ENCODE measurements around the gene CLEC14A. TPM values are rescaled to one million over a fixed set of nuclear protein-coding genes. Genes with fewer than 3 reads are reported as not detected.

CLEC14A gene
- total RNA-seq, 1 donor from 2014 or later = 35.6 TPM

DNA sequence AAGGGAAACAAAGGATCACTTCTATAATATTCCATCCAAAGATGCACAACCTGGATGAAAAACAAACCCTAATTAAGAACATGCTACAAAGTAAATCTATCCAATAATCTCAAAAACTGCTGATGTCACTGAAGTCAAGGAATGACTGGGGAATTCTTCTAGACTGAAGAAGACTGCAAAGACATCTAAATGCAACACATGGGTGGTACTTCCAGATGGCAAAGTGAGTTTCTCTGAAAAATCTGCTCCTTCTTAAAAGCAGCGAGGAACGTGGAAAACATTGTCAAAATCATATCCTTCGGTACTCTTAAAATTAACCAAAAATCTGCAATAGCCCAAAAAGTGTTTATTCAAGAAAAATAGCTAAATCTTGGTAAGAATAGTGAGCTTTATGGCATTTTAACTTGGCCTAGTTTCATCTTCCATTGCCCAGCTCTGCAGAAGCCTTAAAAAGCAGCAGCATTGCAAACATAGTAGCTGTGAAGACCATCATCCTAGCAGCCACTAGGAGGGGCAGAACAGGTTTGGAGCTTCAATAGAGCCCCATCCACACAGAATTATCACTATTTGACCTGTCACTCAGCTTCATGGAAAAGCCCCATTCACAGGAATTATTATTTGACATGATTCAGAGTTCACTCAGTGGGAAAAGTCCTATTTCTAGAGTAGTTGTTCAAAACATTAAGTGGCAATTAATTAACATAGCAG, 7.4 kb downstream of the CLEC14A start:
- DNase-seq (ENCODE audit: low spot score) = no peak

DNA sequence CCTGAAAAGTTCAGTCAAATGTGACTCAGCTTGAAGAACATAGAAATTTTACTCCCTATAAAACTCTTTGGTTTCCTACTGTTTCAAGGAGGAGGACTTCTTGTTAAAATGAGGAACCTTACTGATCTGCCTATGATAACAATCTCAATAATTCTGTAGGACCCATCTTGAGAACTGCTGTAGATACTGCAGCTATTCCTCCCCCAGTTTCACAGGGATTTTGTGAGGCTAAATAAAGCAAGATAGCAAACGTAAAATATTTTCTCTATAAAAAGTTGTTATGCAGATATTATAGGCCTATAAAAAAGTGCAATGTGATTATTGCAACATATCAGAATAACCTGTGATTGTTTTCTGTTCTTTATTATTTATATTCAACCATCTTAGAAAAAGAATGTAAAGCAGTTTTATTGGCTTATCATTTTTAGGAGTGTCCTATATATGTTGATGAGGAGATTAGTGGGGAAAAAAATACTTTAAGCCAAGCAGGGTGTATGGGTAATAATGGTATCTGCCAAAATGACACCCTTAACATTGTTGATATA, 12.1 kb downstream of the CLEC14A start:
- DNase-seq (ENCODE audit: low spot score) = no peak

DNA sequence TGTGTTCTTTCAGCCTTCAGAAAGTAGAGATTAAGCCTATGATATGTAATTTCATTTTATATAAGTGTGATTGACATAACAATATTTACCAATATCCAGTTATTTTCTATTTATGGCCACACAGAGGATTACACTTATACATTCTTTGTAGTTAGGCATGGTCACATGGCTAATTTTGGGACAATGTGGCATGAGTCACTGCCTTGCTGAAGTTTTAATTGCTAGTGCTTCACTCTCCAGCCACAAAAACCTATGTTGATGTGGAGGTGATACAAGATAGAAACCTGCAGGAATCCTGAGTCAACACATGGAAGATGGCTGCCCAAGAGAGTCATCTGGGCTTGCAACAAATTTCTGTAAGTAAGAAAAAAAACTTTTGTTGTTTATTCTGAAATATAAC, 17.0 kb downstream of the CLEC14A start:
- no peak for DNase-seq (ENCODE audit: low spot score)

DNA sequence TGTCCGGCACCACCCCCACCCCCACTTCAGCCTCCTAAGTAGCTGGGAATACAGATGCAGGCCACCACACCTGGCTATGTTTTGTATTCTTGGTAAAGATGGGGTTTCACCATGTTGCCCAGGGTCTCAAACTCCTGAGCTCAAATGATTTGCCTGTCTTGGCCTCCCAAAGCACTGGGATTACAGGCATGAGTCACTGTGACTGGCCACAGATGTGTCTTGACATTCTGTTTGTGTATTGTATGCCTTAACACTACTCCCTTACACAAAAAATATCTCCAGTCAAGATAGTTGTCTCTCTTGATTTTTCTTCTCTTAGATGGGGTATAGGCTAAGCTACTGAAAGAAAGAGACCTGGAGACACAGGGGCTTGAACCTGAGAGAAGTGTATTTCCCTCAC, 17.6 kb downstream of the CLEC14A start:
- no peak for DNase-seq (ENCODE audit: low spot score)

DNA sequence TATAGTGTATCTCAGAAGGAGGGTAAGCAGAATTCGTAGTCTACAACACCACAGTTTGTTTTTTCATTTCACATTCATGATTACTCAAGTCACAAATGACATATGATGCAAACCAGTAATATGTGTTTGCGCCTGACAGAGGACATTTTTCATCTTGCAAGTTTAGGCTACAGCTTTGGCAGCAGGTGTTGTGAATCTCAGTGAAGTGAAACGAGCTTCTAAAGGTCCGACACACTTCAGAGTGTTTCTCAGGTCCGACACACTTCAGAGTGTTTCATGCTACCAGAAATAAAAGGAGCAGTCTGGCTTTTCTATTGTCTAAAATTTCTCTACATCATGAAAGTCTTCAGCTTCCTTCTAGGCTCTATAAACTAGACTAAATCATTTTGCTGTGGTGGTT, 22.7 kb downstream of the CLEC14A start:
- no peak for DNase-seq (ENCODE audit: low spot score)

DNA sequence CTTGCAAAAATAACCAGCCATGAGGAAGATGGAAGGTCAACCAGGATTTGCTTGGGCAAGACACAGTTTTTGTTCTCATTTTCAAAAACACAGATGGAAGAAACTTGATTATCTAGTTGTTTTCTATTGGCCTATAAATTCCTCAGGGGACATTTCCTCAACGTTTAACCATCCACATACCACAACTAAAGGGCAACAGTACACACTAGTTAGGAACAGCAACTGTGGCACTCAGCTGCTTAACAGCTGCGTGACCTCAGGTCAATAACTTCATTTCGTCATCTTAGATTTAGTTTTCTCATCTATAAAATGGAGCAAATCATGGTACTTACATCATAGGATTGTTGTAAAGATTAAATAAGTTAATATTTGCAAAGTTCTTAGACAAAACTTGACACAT, 29.5 kb downstream of the CLEC14A start:
- DNase-seq (ENCODE audit: low spot score) = no peak

DNA sequence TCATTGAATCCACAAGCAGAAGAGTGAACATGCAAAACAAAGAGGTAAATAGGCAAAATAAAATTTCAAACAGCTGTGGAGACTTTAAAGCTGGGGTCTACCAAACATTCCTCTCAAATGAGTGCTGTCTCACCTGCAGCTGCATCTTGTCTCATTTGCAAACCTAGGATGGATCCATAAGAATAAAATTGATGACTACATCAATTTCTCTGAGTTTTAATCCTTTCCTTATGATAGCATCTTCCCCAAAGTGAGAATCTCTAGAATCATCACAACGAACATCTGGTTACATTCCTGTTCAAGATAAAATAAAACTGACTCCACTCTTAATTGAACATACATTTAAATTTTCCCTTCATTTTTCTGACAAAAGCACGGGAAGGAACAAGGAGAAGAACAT, 29.9 kb downstream of the CLEC14A start:
- no peak for DNase-seq (ENCODE audit: low spot score)

DNA sequence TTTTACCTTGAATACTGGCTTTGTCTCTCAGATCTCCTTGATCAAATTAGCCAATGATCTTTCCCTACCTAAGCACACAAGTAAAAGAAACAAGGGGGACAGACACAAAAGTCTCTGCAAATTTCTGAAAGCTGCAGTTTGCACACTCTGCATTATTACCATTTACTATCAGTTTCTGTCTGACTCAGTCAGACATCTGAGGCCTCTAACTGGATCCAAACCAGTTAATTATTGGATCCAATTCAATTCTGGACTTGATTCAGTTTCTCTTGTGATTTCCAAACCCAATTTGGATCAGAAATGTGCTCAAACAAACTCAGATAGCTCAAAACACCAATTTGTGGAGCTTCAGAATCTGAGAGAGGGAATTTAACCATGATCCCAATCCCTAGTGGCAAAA, 31.6 kb downstream of the CLEC14A start:
- no peak for DNase-seq (ENCODE audit: low spot score)

DNA sequence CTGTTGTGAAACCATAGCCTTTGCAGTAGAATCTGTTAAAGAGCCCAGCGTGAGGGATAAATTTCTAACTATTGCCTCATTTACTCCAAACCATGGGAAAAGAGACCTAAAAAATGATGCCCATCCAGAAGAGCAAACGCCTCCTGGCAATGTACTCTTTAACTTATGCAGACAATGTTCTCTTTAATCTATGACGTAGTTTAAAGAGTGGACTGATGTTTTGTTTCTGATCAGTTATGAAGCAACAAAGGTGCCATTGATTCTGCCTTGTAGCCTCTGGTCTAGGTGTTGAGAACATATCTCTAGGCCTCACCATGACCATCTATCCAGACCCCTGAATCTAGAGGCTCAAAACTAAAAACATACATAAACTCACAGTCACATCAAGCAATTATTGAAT, 34.8 kb downstream of the CLEC14A start:
- DNase-seq (ENCODE audit: low spot score) = no peak

DNA sequence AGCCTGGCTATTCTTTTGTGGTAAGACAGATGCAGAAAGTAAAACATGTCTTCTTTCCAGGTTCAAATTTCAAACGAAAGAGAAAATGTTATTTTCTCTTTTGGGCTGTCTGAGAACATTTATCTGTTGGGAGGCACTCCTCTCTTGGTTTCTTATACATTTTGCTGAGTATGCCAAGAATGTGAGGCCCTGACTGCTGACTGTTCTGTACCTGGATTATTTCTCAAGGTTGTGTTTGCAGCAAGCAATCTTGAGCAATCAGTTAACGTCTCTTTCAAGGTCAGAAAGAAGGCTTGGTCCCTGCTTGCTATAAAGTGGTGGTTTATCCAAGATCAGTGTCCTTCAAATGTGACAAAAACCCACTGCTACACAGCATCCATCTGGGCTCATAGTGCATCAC, 38.3 kb downstream of the CLEC14A start:
- no peak for DNase-seq (ENCODE audit: low spot score)

DNA sequence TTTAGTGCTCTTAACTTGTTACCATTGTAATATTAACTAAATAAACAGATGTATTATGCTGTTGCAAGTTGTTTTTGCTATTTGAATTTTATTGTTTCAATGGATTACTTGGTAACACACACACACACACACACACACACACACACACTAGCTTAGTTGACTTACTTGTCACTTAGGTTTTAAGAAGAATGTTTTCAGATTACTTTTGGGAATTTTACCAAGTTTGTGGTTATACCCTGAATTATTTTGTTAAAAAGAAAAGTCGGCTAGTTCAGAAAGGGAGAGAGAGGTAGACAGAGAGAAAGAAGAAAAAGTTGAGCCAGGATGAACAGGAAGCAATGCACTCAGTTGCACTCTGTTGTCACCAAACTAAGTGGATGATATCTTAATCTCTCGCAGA, 42.9 kb downstream of the CLEC14A start:
- DNase-seq (ENCODE audit: low spot score) = no peak

DNA sequence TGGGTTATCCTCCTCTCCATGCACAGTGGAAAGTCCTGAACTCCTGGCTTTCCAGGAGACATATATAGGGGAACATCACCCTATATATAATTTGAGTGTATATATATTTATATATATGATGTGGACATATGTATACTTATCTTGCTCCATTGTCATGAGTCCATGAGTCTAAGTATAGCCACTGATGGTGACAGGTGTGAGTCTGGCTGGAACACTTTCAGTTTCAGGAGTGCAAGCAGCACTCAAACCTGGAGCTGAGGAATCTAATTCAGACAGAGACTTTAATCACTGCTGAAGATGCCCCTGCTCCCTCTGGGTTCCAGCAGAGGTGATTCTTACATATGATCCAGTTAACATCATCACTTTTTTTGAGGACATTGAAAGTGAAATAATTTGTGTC, 43.8 kb downstream of the CLEC14A start:
- DNase-seq (ENCODE audit: low spot score) = no peak

DNA sequence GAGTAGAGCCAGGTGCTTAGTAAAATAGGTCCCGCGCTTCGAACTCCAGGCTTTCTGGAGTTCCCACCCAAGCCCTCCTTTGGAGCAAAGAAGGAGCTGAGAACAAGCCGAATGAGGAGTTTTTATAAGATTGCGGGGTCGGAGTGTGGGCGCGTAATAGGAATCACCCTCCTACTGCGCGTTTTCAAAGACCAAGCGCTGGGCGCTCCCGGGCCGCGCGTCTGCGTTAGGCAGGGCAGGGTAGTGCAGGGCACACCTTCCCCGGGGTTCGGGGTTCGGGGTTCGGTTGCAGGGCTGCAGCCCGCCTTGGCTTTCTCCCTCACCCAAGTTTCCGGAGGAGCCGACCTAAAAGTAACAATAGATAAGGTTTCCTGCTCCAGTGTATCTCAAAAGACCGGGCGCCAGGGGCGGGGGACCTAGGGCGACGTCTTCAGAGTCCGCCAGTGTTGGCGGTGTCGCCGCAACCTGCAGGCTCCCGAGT, 44.6 kb downstream of the CLEC14A start:
- DNase-seq (ENCODE audit: low spot score) = no peak

DNA sequence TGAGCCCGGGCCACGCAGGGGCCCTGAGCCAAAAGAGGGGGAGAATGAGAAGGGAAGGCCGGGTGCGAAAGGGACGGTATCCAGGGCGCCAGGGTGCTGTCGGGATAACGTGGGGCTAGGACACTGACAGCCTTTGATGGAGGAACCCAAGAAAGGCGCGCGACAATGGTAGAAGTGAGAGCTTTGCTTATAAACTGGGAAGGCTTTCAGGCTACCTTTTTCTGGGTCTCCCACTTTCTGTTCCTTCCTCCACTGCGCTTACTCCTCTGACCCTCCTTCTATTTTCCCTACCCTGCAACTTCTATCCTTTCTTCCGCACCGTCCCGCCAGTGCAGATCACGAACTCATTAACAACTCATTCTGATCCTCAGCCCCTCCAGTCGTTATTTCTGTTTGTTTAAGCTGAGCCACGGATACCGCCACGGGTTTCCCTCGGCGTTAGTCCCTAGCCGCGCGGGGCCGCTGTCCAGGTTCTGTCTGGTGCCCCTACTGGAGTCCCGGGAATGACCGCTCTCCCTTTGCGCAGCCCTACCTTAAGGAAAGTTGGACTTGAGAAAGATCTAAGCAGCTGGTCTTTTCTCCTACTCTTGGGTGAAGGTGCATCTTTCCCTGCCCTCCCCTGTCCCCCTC, 45.2 kb downstream of the CLEC14A start:
- no peak for DNase-seq (ENCODE audit: low spot score)

DNA sequence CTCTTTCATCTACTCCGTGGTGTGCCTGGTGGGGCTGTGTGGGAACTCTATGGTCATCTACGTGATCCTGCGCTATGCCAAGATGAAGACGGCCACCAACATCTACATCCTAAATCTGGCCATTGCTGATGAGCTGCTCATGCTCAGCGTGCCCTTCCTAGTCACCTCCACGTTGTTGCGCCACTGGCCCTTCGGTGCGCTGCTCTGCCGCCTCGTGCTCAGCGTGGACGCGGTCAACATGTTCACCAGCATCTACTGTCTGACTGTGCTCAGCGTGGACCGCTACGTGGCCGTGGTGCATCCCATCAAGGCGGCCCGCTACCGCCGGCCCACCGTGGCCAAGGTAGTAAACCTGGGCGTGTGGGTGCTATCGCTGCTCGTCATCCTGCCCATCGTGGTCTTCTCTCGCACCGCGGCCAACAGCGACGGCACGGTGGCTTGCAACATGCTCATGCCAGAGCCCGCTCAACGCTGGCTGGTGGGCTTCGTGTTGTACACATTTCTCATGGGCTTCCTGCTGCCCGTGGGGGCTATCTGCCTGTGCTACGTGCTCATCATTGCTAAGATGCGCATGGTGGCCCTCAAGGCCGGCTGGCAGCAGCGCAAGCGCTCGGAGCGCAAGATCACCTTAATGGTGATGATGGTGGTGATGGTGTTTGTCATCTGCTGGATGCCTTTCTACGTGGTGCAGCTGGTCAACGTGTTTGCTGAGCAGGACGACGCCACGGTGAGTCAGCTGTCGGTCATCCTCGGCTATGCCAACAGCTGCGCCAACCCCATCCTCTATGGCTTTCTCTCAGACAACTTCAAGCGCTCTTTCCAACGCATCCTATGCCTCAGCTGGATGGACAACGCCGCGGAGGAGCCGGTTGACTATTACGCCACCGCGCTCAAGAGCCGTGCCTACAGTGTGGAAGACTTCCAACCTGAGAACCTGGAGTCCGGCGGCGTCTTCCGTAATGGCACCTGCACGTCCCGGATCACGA, 46.0 kb downstream of the CLEC14A start:
- no peak for DNase-seq (ENCODE audit: low spot score)

DNA sequence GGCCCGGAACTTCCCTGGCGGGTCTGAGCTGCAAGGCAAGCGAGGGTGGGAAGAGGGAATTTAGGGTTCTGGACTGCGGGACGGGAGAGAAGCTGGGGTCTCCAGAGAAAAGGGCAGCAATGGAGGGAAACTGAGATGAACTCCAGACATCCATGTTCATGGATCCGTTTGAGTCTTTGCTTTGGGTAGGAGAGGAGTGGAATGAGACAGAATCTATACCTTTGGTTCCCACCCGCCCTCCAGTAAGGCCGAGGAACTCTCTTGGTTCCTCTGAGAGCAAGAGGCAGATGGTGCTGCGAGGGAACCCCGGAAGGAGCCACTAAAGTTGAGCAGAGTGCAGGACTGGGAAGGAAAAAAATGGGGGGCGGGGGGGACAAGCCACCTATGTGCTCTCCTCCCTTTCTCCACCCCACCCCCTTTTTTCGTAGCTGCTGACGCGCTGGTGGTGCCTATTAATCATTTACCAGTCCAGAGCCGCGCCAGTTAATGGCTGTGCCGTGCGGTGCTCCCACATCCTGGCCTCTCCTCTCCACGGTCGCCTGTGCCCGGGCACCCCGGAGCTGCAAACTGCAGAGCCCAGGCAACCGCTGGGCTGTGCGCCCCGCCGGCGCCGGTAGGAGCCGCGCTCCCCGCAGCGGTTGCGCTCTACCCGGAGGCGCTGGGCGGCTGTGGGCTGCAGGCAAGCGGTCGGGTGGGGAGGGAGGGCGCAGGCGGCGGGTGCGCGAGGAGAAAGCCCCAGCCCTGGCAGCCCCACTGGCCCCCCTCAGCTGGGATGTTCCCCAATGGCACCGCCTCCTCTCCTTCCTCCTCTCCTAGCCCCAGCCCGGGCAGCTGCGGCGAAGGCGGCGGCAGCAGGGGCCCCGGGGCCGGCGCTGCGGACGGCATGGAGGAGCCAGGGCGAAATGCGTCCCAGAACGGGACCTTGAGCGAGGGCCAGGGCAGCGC, 47.0 kb downstream of the CLEC14A start:
- no peak for DNase-seq (ENCODE audit: low spot score)

DNA sequence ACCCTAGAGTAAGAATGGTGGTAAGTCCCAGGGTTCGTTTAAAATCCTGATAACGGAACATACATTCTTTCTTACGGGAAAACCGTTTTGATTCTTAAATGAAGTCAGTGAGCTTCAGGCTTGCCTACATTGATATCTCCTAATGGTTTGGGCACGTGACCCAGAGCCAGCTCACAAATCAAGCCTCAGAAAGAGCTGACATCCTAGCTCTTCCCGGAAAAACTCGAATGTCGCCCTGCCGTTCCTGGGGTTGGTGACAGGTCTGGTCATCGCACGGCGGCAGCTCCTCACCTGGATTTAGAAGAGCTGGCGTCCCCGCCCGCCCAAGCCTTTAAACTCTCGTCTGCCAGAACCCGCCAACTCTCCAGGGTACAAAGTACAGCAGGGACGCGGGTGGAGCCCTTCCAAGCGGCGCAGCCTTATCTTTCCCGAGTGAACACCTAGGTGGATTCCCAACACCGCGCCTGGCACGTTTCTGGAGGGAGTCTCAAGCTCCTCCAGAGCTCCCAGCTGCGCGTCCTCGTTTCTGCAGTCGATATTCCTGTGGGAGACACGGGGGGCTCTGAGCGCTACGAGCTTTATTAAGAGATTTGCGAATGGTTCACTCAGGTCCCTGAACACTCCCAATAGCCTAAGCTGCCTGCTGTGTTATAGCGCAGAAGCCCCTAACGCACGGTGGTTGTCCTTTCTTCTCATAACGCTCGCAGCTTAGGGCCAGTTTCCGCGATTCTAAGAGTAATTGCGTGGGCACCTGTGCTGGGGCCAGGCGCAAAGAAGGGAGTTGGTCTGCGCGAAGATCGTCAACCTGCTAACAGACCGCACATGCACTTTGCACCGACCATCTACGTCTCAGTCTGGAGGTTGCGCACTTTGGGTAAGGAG, 47.9 kb downstream of the CLEC14A start, which contains the start of gene SSTR1:
SSTR1 (plus strand) TSS at position 169 of the 882 bp plus-strand sequence. CDS start 1,486 bp downstream, outside the sequence.
- DNase-seq (ENCODE audit: low spot score) = no peak

DNA sequence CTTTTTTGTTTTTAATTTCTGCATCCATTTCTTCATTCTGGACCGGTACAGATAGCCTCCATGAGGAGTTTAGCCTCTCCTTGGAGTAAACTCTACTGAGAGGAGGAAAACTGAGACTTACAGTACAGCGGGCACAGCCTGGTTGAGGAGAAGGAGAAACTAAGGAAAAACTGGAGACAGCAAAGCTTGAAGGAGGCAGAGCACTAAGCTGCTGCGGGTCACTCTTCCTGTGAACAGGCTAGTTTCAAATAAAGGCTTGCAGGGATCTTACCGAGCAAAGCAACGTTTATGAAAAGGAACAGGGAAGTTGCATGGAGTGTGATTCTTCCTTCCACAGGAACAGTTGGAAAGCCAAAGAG, 48.5 kb downstream of the CLEC14A start:
- DNase-seq (ENCODE audit: low spot score) = no peak

DNA sequence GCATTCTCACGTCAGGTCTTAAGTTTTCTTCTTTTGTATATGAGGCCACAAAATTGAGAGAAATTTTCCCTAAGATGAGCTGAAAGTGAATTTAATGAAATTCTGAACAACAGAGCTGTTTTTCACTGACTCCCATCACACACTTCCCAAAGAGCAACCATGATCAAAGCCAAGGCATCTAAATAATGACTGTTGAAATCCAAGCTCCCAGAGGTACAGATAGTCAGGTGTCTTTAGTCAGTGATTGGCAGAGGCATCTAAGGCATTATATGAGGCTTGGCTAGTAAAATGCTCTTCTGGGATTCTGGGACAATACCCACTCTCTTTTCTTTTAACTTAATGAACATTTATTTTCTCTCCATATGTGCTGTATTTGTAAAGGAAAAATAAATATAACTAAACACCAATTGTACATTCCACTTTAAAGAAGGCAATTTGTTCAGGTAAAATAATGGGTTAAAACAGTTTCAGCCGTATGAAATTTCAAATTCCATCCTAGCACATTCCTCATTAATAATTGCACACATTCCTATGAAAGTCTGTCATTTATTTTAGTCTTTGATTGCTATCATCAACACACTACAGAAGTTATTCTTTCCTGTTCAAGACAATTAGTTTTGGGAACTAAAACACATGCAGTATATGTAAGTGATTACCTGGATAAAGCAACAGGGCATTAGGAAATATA, 49.1 kb downstream of the CLEC14A start:
- DNase-seq (ENCODE audit: low spot score) = no peak

All from mesenteric fat pad (tissue), 1 donor.